Peyer's patch (tissue), 4 donors: ENCODE results near the gene MANBA.

Source experiments
- CTCF ChIP-seq, 6 experiments: fragments of 450-650 bp in 4 of 6; fragments of 200-600 bp in 2 of 6; sonication (generic) in 1 of 6; IDR thresholded peaks; one replicate each; pipeline ENCODE4 v1.5.1; 2017 to 2019; ENCODE audit warnings: antibody characterized with exemption in 6 of 6, mild to moderate bottlenecking in 3 of 6, moderate library complexity in 1 of 6
- POLR2A ChIP-seq, 2 donors: fragments of 450-650 bp; IDR thresholded peaks; one replicate each; pipeline ENCODE4 v1.5.1; 2017; ENCODE audit warnings: antibody characterized with exemption in 2 of 2, mild to moderate bottlenecking in 2 of 2, moderate library complexity in 2 of 2

- no peak for TF ChIP-seq CTCF (IDR thresholded peaks at IDR 0.05)
- TF ChIP-seq POLR2A (IDR thresholded peaks at IDR 0.05), result no peak
Measured at GRCh38 chr4:102779204-102779603, 18.4 kb upstream of the MANBA start.
